PC-3 (cell line): ENCODE measurements around the gene SIVA1.
"Not testable (repeated sequence)": the region's sequence is repeated elsewhere in the genome, so short reads cannot be mapped to it uniquely, and the experiment has no call there.

Experiments used
- CTCF ChIP-seq: fragments of 300-600 bp; sonication (generic); conservative IDR thresholded peaks from 2 replicates; pipeline ENCODE4 v1.5.1; 2017; ENCODE audit warnings: antibody characterized with exemption, low read depth, mild to moderate bottlenecking, low read length
- EZH2 ChIP-seq: fragments of 300-600 bp; sonication (generic); IDR thresholded peaks from one replicate; pipeline ENCODE4 v1.6.1; 2017; ENCODE audit warnings: antibody characterized with exemption, mild to moderate bottlenecking, low read length; ENCODE audit not compliant: unreplicated experiment
- EZH2phosphoT487 ChIP-seq: fragments of 300-600 bp; sonication (generic); IDR thresholded peaks from 2 replicates; pipeline ENCODE4 v1.6.1; 2018; ENCODE audit warnings: mild to moderate bottlenecking, antibody characterized with exemption, low read length, borderline replicate concordance

- TF ChIP-seq CTCF, EZH2phosphoT487, EZH2: not testable (repeated sequence)
Measured at GRCh38 chr14:104750753-104751057, 2.2 kb upstream of the SIVA1 start.
